ENCODE results near the gene JADE1.

- TF ChIP-seq YY1 (IDR thresholded peaks at IDR 0.05) (no peak), CTCF (IDR thresholded peaks at IDR 0.05; ENCODE audit: low read depth, low read length, missing input control) (no peak), JUND (IDR thresholded peaks at IDR 0.05) (no peak), RAD21 (IDR thresholded peaks at IDR 0.05) (no peak), TAF1 (conservative IDR thresholded peaks at IDR 0.05) (no peak), GABPA (IDR thresholded peaks at IDR 0.05 in 1 of 2, conservative IDR thresholded peaks at IDR 0.05 in 1 of 2) (no peak), RXRA (IDR thresholded peaks at IDR 0.05) (no peak), EGR1 (IDR thresholded peaks at IDR 0.05; ENCODE audit: low read depth in 2 of 2) (no peak)
- TF ChIP-seq, protein P1, sequence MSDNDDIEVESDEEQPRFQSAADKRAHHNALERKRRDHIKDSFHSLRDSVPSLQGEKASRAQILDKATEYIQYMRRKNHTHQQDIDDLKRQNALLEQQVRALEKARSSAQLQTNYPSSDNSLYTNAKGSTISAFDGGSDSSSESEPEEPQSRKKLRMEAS (IDR thresholded peaks at IDR 0.05): no peak
- TF ChIP-seq, protein P2, sequence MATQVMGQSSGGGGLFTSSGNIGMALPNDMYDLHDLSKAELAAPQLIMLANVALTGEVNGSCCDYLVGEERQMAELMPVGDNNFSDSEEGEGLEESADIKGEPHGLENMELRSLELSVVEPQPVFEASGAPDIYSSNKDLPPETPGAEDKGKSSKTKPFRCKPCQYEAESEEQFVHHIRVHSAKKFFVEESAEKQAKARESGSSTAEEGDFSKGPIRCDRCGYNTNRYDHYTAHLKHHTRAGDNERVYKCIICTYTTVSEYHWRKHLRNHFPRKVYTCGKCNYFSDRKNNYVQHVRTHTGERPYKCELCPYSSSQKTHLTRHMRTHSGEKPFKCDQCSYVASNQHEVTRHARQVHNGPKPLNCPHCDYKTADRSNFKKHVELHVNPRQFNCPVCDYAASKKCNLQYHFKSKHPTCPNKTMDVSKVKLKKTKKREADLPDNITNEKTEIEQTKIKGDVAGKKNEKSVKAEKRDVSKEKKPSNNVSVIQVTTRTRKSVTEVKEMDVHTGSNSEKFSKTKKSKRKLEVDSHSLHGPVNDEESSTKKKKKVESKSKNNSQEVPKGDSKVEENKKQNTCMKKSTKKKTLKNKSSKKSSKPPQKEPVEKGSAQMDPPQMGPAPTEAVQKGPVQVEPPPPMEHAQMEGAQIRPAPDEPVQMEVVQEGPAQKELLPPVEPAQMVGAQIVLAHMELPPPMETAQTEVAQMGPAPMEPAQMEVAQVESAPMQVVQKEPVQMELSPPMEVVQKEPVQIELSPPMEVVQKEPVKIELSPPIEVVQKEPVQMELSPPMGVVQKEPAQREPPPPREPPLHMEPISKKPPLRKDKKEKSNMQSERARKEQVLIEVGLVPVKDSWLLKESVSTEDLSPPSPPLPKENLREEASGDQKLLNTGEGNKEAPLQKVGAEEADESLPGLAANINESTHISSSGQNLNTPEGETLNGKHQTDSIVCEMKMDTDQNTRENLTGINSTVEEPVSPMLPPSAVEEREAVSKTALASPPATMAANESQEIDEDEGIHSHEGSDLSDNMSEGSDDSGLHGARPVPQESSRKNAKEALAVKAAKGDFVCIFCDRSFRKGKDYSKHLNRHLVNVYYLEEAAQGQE (IDR thresholded peaks at IDR 0.05): no peak
Measured at GRCh38 chr4:128831531-128832242, 22.2 kb downstream of the JADE1 start.
